C4-2B (cell line): Measurements from ENCODE around the gene SNAPC4.

Experiments used
- CTCF ChIP-seq: fragments of 450-650 bp; conservative IDR thresholded peaks from 2 replicates; pipeline ENCODE4 v1.5.1; 2017; ENCODE audit warnings: mild to moderate bottlenecking
- ZFX ChIP-seq: fragments of 450-650 bp; IDR thresholded peaks from 2 replicates; pipeline ENCODE4 v1.6.1; 2017

GRCh38 chr9:136424750-136425362, 24.9 kb upstream of the SNAPC4 start:
- TF ChIP-seq CTCF (no peak), ZFX (no peak)
